GM19193 (cell line): Measurements from ENCODE around the gene RBP4.

Source experiments
- POLR2A ChIP-seq: IDR thresholded peaks from 4 replicates; pipeline ENCODE4 v1.6.1; 2011; ENCODE audit not compliant: insufficient read depth, insufficient read length; ENCODE audit errors: extremely low read depth

RBP4 gene

GRCh38 chr10:93554760-93555432 is 46.1 kb downstream of the RBP4 start:
- TF ChIP-seq POLR2A: no peak

- no peak for TF ChIP-seq POLR2A
These were observed 46.7 kb downstream of the RBP4 start for GRCh38 chr10:93554316-93554663.

- TF ChIP-seq POLR2A: no peak
These were observed 47.3 kb downstream of the RBP4 start for GRCh38 chr10:93553482-93554315.

GRCh38 chr10:93552780-93553179 is 48.3 kb downstream of the RBP4 start:
- no peak for TF ChIP-seq POLR2A

- no peak for TF ChIP-seq POLR2A
These were observed 50.4 kb downstream of the RBP4 start for GRCh38 chr10:93550606-93551005.

GRCh38 chr10:93548376-93549071 is 52.5 kb downstream of the RBP4 start:
- TF ChIP-seq POLR2A: no peak

- TF ChIP-seq POLR2A: no peak
These were observed 53.5 kb downstream of the RBP4 start for GRCh38 chr10:93547522-93547921.

DNA sequence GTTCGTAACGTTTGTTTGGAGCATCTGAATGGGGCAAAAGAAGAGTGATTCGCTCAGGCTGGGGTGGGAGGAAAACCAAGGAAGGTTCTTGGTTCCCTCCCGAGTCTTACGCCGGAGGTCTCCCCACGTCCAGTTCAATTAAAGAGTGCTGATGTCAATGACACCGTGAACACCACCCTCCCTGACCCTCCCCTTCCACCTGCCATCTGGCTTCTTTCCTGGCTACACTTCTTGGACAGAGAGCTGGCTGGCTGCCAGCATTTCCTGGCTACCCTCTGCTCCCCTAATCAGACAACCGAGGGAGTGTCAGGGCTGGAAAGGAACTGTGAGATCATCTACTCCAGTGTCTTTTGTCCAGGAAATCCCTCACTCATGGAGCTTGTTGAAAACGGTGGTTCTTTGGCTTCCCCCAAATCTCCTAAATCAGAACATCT is 58.7 kb downstream of the RBP4 start:
- no peak for TF ChIP-seq POLR2A
